ENCODE data around the gene GAGE12C. TPM values are rescaled to one million over a fixed set of nuclear protein-coding genes. Genes with fewer than 3 reads are reported as not detected.
"Not testable (repeated sequence)": the region's sequence is repeated elsewhere in the genome, so short reads cannot be mapped to it uniquely, and the experiment has no call there.

The GAGE12C gene
- total RNA-seq, 1 experiment from 2014 or later = not detected

DNA sequence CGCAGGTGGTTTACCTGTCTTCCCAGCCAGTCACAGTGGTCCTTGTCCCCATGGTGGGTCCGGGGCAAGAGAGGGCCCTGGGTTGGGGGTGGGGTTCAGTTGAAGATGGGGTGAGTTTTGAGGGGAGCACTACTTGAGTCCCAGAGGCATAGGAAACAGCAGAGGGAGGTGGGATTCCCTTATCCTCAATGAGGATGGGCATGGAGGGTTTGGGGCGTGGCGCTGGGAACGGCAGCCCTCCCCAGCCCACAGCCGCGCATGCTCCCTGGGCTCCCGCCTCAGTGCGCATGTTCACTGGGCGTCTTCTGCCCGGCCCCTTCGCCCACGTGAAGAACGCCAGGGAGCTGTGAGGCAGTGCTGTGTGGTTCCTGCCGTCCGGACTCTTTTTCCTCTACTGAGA is 47.7 kb downstream of the GAGE12C start, which contains the start of gene GAGE12H:
Gene GAGE12H (plus strand): TSS at position 301 of the 400 bp plus-strand sequence. CDS start 1,155 bp downstream, outside the sequence.
- BruUV-seq (replicated peaks); in situ Hi-C loops (cut with HindIII; ENCODE audit: low pct_unique_long_range_greater_than_20kb, low sequenced_read_pairs); intact Hi-C loops (cut with micrococcal nuclease; ENCODE audit: unreplicated experiment): not testable (repeated sequence)

More for the DNA sequence above, 47.7 kb downstream of the GAGE12C start, which contains the start of gene GAGE12H:
- H3K27me3 ChIP-seq (ENCODE audit: control insufficient read depth, insufficient read depth, low read length); H3K36me3 ChIP-seq (ENCODE audit: control insufficient read depth, insufficient read depth, low read length); H3K4me3 ChIP-seq (ENCODE audit: low read depth in 2 of 2, low read length in 2 of 2); CTCF ChIA-PET; DNase-seq (ENCODE audit: low read depth, low spot score); ATAC-seq; H3K27ac ChIP-seq (ENCODE audit: low read length); POLR2A ChIA-PET; H3K9me3 ChIP-seq (ENCODE audit: control insufficient read depth, insufficient read depth, low read depth, low read length); H3K4me1 ChIP-seq (ENCODE audit: control insufficient read depth, insufficient read depth, low read length): not testable (repeated sequence)

Other genes starting within 250 kb of the GAGE12C start
- gene GAGE10, start 228.5 kb upstream of the GAGE12C start, total RNA-seq (2021; ENCODE audit: unreplicated experiment) = not detected
- gene GAGE12J, start 210.1 kb upstream of the GAGE12C start, total RNA-seq (2021; ENCODE audit: unreplicated experiment) = 1.1 TPM
- gene GAGE13, start 200.6 kb upstream of the GAGE12C start, total RNA-seq (2021; ENCODE audit: unreplicated experiment) = not detected
- not detected for gene GAGE12D, start 9.6 kb downstream of the GAGE12C start, total RNA-seq (2021; ENCODE audit: unreplicated experiment)
- gene GAGE12E, start 19.1 kb downstream of the GAGE12C start, total RNA-seq (2021; ENCODE audit: unreplicated experiment) = not detected
- gene GAGE12F, start 28.7 kb downstream of the GAGE12C start, total RNA-seq (2021; ENCODE audit: unreplicated experiment) = 0.49 TPM
- gene GAGE12G, start 38.2 kb downstream of the GAGE12C start, total RNA-seq (2021; ENCODE audit: unreplicated experiment) = 0.49 TPM
- gene GAGE12H, start 47.8 kb downstream of the GAGE12C start, total RNA-seq (2021; ENCODE audit: unreplicated experiment) = not detected
- gene GAGE2A, start 57.3 kb downstream of the GAGE12C start, total RNA-seq (2021; ENCODE audit: unreplicated experiment) = not detected
- gene GAGE1, start 66.8 kb downstream of the GAGE12C start, total RNA-seq (2021; ENCODE audit: unreplicated experiment) = not detected
- gene PAGE1, start 163.8 kb downstream of the GAGE12C start, total RNA-seq (2021; ENCODE audit: unreplicated experiment) = not detected